IPS DF 6.9 (cell line): ENCODE results near the gene CDC16.
"Not testable (repeated sequence)": the region's sequence is repeated elsewhere in the genome, so short reads cannot be mapped to it uniquely, and the experiment has no call there.

ENCODE experiments used
- DNase-seq: peaks from one replicate; pipeline ENCODE4 v3.0.0-alpha.2; 2013; ENCODE audit warnings: low read depth, low spot score
- H3K27ac ChIP-seq: one replicate; pipeline ENCODE4 v1.5.1; 2013; ENCODE audit warnings: low read length, control low read depth
- H3K27me3 ChIP-seq: 2 replicates; pipeline ENCODE4 v1.6.1; 2013; ENCODE audit warnings: mild to moderate bottlenecking, low read length; ENCODE audit not compliant: control insufficient read depth, insufficient read depth
- H3K36me3 ChIP-seq: 2 replicates; pipeline ENCODE4 v1.6.1; 2013; ENCODE audit warnings: low read length; ENCODE audit not compliant: control insufficient read depth, insufficient read depth
- H3K4me1 ChIP-seq: 2 replicates; pipeline ENCODE4 v1.6.1; 2013; ENCODE audit warnings: low read length; ENCODE audit not compliant: control insufficient read depth, insufficient read depth
- H3K4me3 ChIP-seq: 2 replicates; pipeline ENCODE4 v1.5.1; 2013; ENCODE audit warnings: mild to moderate bottlenecking, low read length
- H3K9me3 ChIP-seq: 2 replicates; pipeline ENCODE4 v1.6.1; 2013; ENCODE audit warnings: low read length, inconsistent platforms; ENCODE audit not compliant: control insufficient read depth, insufficient read depth
- WGBS: extraction: QIAGEN DNeasy Blood & Tissue Kit; methylation state at CpG from one replicate; pipeline ENCODE4 v1.1.7; 2013; ENCODE audit warnings: mixed read lengths, missing lambda C conversion rate; ENCODE audit not compliant: insufficient read length, insufficient coverage; 5-methylcytosine and 5-hydroxymethylcytosine counted together

CDC16 gene

GRCh38 chr13:114237415-114238112 is 2.9 kb downstream of the CDC16 start:
- peaks cover 29% of the 10 kb centered on the region for H3K36me3 ChIP-seq
- no peaks in the 10 kb centered on the region for H3K27me3 ChIP-seq
- H3K27ac ChIP-seq = no peak overlapping the region
- WGBS = no CpG with 5 or more reads among the region's 7 CpGs
- H3K4me3 ChIP-seq = no peak overlapping the region
- DNase-seq = no peak
- H3K9me3 ChIP-seq = no peaks in the 10 kb centered on the region
- H3K4me1 ChIP-seq = no peaks in the 10 kb centered on the region; the same call in none of the 2 replicates

DNA sequence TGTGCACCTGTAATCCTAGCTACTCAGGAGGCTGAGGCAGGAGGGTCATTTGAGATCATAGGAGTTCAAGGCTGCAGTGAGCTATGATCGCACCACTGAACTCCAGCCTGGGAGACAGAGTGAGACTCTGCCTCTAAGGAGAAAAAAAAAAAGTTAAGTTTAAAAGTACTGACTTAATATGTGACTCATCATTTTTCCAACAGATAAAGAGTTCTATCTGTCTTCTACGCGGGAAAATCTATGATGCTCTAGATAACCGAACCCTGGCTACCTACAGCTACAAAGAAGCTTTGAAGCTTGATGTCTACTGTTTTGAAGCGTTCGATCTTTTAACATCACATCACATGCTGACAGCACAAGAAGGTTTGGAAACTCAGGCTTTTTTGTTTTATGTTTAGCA is 7.2 kb downstream of the CDC16 start:
- no peak overlapping the region for H3K27ac ChIP-seq
- no peaks in the 10 kb centered on the region for H3K27me3 ChIP-seq
- no CpG with 5 or more reads among the region's 6 CpGs for WGBS
- H3K36me3 ChIP-seq = peaks cover 36% of the 10 kb centered on the region
- H3K9me3 ChIP-seq = no peaks in the 10 kb centered on the region
- H3K4me3 ChIP-seq = no peak overlapping the region
- DNase-seq = no peak
- peaks cover 2% of the 10 kb centered on the region; the same call in 1 of the 2 replicates for H3K4me1 ChIP-seq

DNA sequence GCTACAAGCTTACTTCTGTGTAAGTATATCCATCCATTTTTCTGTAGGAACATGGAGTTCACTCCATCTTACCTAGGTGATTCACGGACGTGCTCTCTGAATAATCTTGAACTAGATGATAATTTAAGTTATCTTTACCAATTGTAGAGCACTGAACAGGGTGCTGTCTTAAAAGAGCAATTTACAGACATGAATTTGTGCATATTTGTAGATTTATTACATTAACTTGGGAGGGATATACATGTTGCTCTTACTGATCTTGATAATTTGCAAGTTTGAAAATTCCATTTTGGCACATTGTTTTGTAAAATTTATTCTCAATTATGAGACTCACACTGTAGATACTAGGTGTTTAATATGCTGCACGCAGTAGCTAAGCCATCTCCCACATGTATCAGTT is 9.3 kb downstream of the CDC16 start:
- Histone ChIP-seq H3K4me1 (peaks cover 2% of the 10 kb centered on the region; the same call in 1 of the 2 replicates), H3K9me3 (no peaks in the 10 kb centered on the region), H3K4me3 (no peak overlapping the region), H3K27me3 (no peaks in the 10 kb centered on the region), H3K27ac (no peak overlapping the region), H3K36me3 (peaks cover 31% of the 10 kb centered on the region; the same call in 1 of the 2 replicates)
- DNase-seq = no peak
- WGBS = no CpG with 5 or more reads among the region's 3 CpGs

DNA sequence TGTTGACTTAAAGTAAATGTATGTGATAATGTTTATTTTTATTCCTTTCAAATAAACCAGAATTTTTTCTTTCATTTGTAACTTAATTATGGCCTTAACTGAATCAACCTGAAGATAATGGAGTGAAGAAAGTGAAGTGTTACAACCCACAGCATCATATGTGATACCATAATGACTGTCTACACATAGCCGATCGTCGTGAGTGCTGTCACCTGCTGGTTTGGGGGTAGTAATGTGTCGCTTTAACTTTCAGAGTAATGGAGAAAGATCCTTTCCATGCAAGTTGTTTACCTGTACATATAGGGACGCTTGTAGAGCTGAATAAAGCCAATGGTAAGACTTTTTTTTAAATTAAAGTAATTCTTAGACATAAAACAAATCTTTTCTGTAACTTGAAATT is 9.9 kb downstream of the CDC16 start:
- peaks cover 25% of the 10 kb centered on the region; the same call in 1 of the 2 replicates for H3K36me3 ChIP-seq
- no peak overlapping the region for H3K27ac ChIP-seq
- WGBS = no CpG with 5 or more reads among the region's 5 CpGs
- H3K9me3 ChIP-seq = no peaks in the 10 kb centered on the region
- no peak for DNase-seq
- H3K4me3 ChIP-seq = no peak overlapping the region
- peaks cover 2% of the 10 kb centered on the region; the same call in 1 of the 2 replicates for H3K4me1 ChIP-seq
- H3K27me3 ChIP-seq = no peaks in the 10 kb centered on the region

- WGBS = no CpG with 5 or more reads among the region's 3 CpGs
Observed at GRCh38 chr13:114248011-114248410, 13.3 kb downstream of the CDC16 start.

DNA sequence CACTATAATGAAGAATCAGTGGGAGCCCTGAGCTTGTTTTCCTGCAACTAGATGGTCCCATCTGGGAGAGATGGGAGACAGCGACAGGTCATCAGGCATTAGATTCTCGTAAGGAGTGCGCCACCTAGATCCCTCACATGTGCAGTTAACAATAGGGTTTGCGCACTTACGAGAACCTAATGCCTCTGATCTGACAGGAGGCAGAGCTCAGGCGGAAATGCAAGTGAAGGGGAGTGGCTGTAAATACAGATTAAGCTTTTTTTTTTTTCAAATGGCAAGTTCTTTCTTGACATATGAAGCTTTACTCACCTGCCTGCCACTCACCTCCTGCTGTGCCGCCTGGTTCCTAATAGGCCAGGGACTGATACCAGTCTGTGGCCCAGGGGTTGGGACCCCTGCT is 14.4 kb downstream of the CDC16 start:
- no peaks in the 10 kb centered on the region for H3K9me3 ChIP-seq
- H3K4me1 ChIP-seq = no peaks in the 10 kb centered on the region
- H3K36me3 ChIP-seq = peaks cover 21% of the 10 kb centered on the region; the same call in 1 of the 2 replicates
- no peak overlapping the region for H3K4me3 ChIP-seq
- DNase-seq = no peak
- no peak overlapping the region for H3K27ac ChIP-seq
- no peaks in the 10 kb centered on the region for H3K27me3 ChIP-seq
- no CpG with 5 or more reads among the region's 7 CpGs for WGBS

More at GRCh38 chr13:114248011-114248410, 13.3 kb downstream of the CDC16 start:
- H3K27ac ChIP-seq = no peak overlapping the region
- DNase-seq = no peak
- peaks cover 21% of the 10 kb centered on the region; the same call in 1 of the 2 replicates for H3K36me3 ChIP-seq
- no peaks in the 10 kb centered on the region for H3K9me3 ChIP-seq
- H3K4me3 ChIP-seq = no peak overlapping the region
- H3K4me1 ChIP-seq = no peaks in the 10 kb centered on the region
- no peaks in the 10 kb centered on the region for H3K27me3 ChIP-seq

DNA sequence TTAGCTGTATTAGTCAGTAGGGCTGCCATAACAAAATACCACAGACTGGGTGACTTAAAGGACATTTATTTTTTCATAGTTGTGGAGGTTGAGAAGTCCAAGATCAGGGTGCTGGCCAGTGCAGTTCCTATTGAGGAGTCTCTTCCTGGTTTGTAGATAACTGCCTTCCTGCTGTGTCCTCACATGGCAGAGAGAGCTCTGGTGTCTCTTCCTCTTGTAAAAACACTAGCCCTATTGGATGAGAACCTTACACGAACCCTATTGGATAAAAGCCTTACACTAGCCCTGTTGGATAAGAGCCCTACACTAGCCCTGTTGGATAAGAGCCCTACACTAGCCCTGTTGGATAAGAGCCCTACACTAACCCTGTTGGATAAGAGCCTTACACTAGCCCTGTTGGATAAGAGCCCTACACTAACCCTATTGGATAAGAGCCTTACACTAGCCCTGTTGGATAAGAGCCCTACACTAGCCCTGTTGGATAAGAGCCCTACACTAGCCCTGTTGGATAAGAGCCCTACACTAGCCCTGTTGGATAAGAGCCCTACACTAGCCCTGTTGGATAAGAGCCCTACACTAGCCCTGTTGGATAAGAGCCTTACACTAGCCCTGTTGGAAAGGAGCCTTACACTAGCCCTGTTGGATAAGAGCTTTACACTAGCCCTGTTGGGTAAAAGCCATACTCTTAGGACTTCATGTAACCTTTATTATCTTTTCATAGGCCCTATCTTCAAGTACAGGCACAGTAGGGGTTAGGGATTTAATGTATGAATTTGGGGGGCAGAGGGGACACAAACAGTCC is 17.1 kb downstream of the CDC16 start:
- H3K27ac ChIP-seq, H3K4me1 ChIP-seq, DNase-seq, H3K27me3 ChIP-seq, H3K4me3 ChIP-seq, H3K9me3 ChIP-seq: not testable (repeated sequence)
- H3K36me3 ChIP-seq = peaks cover 15% of the 10 kb centered on the region; the same call in 1 of the 2 replicates
- WGBS = no CpG with 5 or more reads among the region's 1 CpG

GRCh38 chr13:114256547-114256946 is 21.9 kb downstream of the CDC16 start:
- no peak for DNase-seq
- Histone ChIP-seq H3K27ac (no peak overlapping the region), H3K36me3 (peaks cover 12% of the 10 kb centered on the region), H3K4me1 (no peaks in the 10 kb centered on the region), H3K9me3 (no peaks in the 10 kb centered on the region), H3K27me3 (no peaks in the 10 kb centered on the region), H3K4me3 (no peak overlapping the region)
- WGBS = no CpG with 5 or more reads among the region's 1 CpG

GRCh38 chr13:114257014-114257413 is 22.3 kb downstream of the CDC16 start:
- no peaks in the 10 kb centered on the region for H3K9me3 ChIP-seq
- H3K36me3 ChIP-seq = peaks cover 12% of the 10 kb centered on the region
- no peak overlapping the region for H3K4me3 ChIP-seq
- no peak for DNase-seq
- no peak overlapping the region for H3K27ac ChIP-seq
- H3K4me1 ChIP-seq = no peaks in the 10 kb centered on the region
- no peaks in the 10 kb centered on the region for H3K27me3 ChIP-seq
- no CpG with 5 or more reads among the region's 4 CpGs for WGBS

DNA sequence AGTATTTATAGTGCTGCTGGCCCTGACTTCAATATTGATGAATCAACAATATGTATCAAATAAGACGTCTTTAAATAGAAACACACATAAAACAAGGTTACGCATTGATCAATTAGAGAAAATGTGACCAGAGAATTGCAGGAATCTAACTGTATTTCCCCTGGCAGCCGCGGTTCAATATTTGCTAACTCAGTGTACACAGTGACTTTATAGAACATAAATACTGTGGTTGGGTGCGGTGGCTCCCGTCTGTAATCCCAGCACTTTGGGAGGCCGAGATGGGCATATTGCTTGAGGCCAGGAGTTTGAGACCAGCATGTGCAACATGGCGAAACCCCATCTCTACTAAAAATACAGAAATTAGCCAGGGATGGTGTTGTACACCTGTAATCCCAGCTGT is 23.9 kb downstream of the CDC16 start:
- Histone ChIP-seq H3K9me3 (no peaks in the 10 kb centered on the region), H3K36me3 (peaks cover 20% of the 10 kb centered on the region), H3K4me3 (no peak overlapping the region), H3K27ac (no peak overlapping the region), H3K4me1 (no peaks in the 10 kb centered on the region), H3K27me3 (no peaks in the 10 kb centered on the region)
- no CpG with 5 or more reads among the region's 8 CpGs for WGBS
- no peak for DNase-seq
